Endothelial cell of umbilical vein (primary cell): ENCODE measurements around the gene PTMA. TPM values are rescaled to one million over a fixed set of nuclear protein-coding genes. Genes with fewer than 3 reads are reported as not detected.

Source experiments
- BruUV-seq: library from RNA; stranded (reverse); fragments of 400-500 nt; replicated peaks from 2 replicates; lab custom pipeline; 2021; lab: Mats Ljungman, UMichigan
- CTCF ChIA-PET: fragments of 300-600, 350-600 bp; sonication (Branson Sonifier 250); formaldehyde crosslinking; loops from one replicate; lab custom pipeline; 2021; ENCODE audit warnings: antibody characterized with exemption, inconsistent platforms; lab: Charles Lee
- POLR2A ChIA-PET: fragments of 300-600, 350-600 bp; sonication (Branson Sonifier 250); formaldehyde crosslinking; loops from one replicate; lab custom pipeline; 2021; ENCODE audit warnings: antibody characterized with exemption, inconsistent platforms; lab: Charles Lee
- DNase-seq: peaks from one replicate; pipeline ENCODE4 v3.0.0-alpha.2; 2011; ENCODE audit warnings: low read depth, low spot score
- FAIRE-seq: peaks from 2 replicates; lab custom pipeline; 2011; peaks lifted over from hg19 to GRCh38; lab: Jason Lieb, UNC
- H2AFZ ChIP-seq: 2 replicates; pipeline ENCODE4 v1.6.0; 2012; ENCODE audit warnings: low read depth, low read length, control low read depth, inconsistent platforms
- H3K27ac ChIP-seq: 2 replicates; pipeline ENCODE4 v1.5.1; 2011; ENCODE audit warnings: low read depth, mild to moderate bottlenecking, control low read depth, low read length, moderate library complexity; ENCODE audit not compliant: insufficient read depth
- H3K27me3 ChIP-seq, 2 experiments: 2 replicates each; pipeline versions ENCODE4 v1.6.0 to v1.6.1; 2011; ENCODE audit warnings: low read length in 2 of 2, mixed read lengths in 1 of 2; ENCODE audit not compliant: control insufficient read depth in 2 of 2, insufficient read depth in 2 of 2
- H3K36me3 ChIP-seq, 2 experiments: 2 replicates in 1 of 2; 3 replicates in 1 of 2; pipeline ENCODE4 v1.5.1; 2011; ENCODE audit warnings: low read length in 2 of 2, mild to moderate bottlenecking in 1 of 2, moderate library complexity in 1 of 2; ENCODE audit not compliant: control insufficient read depth in 2 of 2, insufficient read depth in 2 of 2; ENCODE audit errors: extremely low read depth in 1 of 2
- H3K4me1 ChIP-seq: 3 replicates; pipeline ENCODE4 v1.5.1; 2011; ENCODE audit warnings: mild to moderate bottlenecking, low read length; ENCODE audit not compliant: control insufficient read depth, insufficient read depth; ENCODE audit errors: extremely low read depth
- H3K4me2 ChIP-seq: 2 replicates; pipeline ENCODE4 v1.6.1; 2011; ENCODE audit warnings: low read length, control low read depth, mixed read lengths; ENCODE audit not compliant: insufficient read depth
- H3K4me3 ChIP-seq, 3 experiments: fragments of 200-600 bp in 1 of 3; sonication (generic), shearing (Covaris generic) in 1 of 3; replicated peaks in 1 of 3; 2 replicates each; pipeline ENCODE4 v1.5.1; 2011 to 2016; ENCODE audit warnings: control low read depth in 3 of 3, low read length in 3 of 3, mild to moderate bottlenecking in 2 of 3, inconsistent platforms in 1 of 3, low read depth in 1 of 3, moderate library complexity in 1 of 3; ENCODE audit not compliant: insufficient read depth in 1 of 3
- H3K79me2 ChIP-seq: 2 replicates; pipeline ENCODE4 v1.6.0; 2012; ENCODE audit warnings: low read length, inconsistent platforms; ENCODE audit not compliant: control insufficient read depth, insufficient read depth
- H3K9ac ChIP-seq: replicated peaks from 2 replicates; pipeline ENCODE3; 2011; ENCODE audit warnings: low read length, control low read depth; ENCODE audit not compliant: insufficient read depth; ENCODE audit errors: extremely low read depth
- H3K9me1 ChIP-seq: replicated peaks from 3 replicates; pipeline ENCODE4 v1.6.0; 2011; ENCODE audit warnings: mild to moderate bottlenecking, low read length; ENCODE audit not compliant: control insufficient read depth, insufficient read depth; ENCODE audit errors: extremely low read depth
- H3K9me3 ChIP-seq: replicated peaks from 2 replicates; pipeline ENCODE4 v1.5.1; 2012; ENCODE audit warnings: low read length, inconsistent platforms; ENCODE audit not compliant: control insufficient read depth, insufficient read depth
- H4K20me1 ChIP-seq: replicated peaks from 2 replicates; pipeline ENCODE3; 2011; ENCODE audit warnings: mild to moderate bottlenecking, low read length; ENCODE audit not compliant: control insufficient read depth, insufficient read depth; ENCODE audit errors: extremely low read depth
- CTCF ChIP-seq, 2 donors: IDR thresholded peaks; 1 replicate in 1 of 2; 2 replicates in 1 of 2; pipeline ENCODE4 v1.5.1; 2011; ENCODE audit warnings: low read length in 2 of 2, mild to moderate bottlenecking in 2 of 2, moderate library complexity in 2 of 2, control low read depth in 1 of 2, inconsistent platforms in 1 of 2, low read depth in 1 of 2; ENCODE audit not compliant: insufficient read depth in 1 of 2; ENCODE audit errors: extremely low read depth in 1 of 2
- EZH2 ChIP-seq: IDR thresholded peaks from 2 replicates; pipeline ENCODE4 v1.6.1; 2012; ENCODE audit warnings: borderline replicate concordance, low read depth, mild to moderate bottlenecking, moderate library complexity, low read length, inconsistent platforms; ENCODE audit not compliant: severe bottlenecking
- FOS ChIP-seq: IDR thresholded peaks from 2 replicates; pipeline ENCODE4 v1.6.1; 2011; ENCODE audit warnings: mild to moderate bottlenecking, low read length, moderate library complexity, borderline replicate concordance; ENCODE audit not compliant: insufficient read depth
- GATA2 ChIP-seq: IDR thresholded peaks from 2 replicates; pipeline ENCODE4 v1.7.0; 2011; ENCODE audit warnings: low read depth, mild to moderate bottlenecking, moderate library complexity, mixed read lengths, low read length; ENCODE audit not compliant: insufficient read length, insufficient read depth
- JUN ChIP-seq: IDR thresholded peaks from 2 replicates; pipeline ENCODE4 v1.6.1; 2011; ENCODE audit warnings: borderline replicate concordance, low read depth; ENCODE audit not compliant: insufficient read length, insufficient read depth
- MAX ChIP-seq: IDR thresholded peaks from 2 replicates; pipeline ENCODE4 v1.6.1; 2011; ENCODE audit not compliant: insufficient read depth, insufficient read length
- MYC ChIP-seq: IDR thresholded peaks from one replicate; pipeline ENCODE4 v1.6.1; 2011; ENCODE audit warnings: mild to moderate bottlenecking, low read depth, low read length
- POLR2A ChIP-seq: IDR thresholded peaks from 2 replicates; pipeline ENCODE4 v1.6.1; 2012; ENCODE audit warnings: low read depth, mild to moderate bottlenecking, control low read depth, low read length
- POLR2AphosphoS5 ChIP-seq: IDR thresholded peaks from 2 replicates; pipeline ENCODE4 v1.6.1; 2012; ENCODE audit warnings: low read depth, mild to moderate bottlenecking, control low read depth, low read length, moderate library complexity; ENCODE audit not compliant: insufficient read depth
- dilution Hi-C: fragments of 300-500 bp; cut with MboI; formaldehyde crosslinking; loops from one replicate; pipeline ENCODE4 v1.15.0; 2019; ENCODE audit warnings: low sequenced_read_pairs; ENCODE audit not compliant: extremely low pct_ligation_motif_present
- intact Hi-C: fragments of 100-400 bp; cut with micrococcal nuclease; formaldehyde crosslinking; loops from one replicate; pipeline ENCODE4 v1.10.0; 2022
- polyA plus RNA-seq, 4 experiments: library from polyadenylated mRNA; depleted of rRNA in 3 of 4; stranded (reverse) in 3 of 4; unstranded in 1 of 4; fragments of >200 nt; gene quantifications; 2 replicates each; pipeline versions ENCODE4 v1.2.1 to v1.2.3, GENCODE V29; 2011 to 2012; ENCODE audit warnings: missing spikeins in 1 of 4
- total RNA-seq: library from RNA; stranded (reverse); gene quantifications from 2 replicates; pipeline ENCODE4 v1.2.3, GENCODE V29; 2021

PTMA gene
- total and polyA plus RNA-seq, 2 donors (not counting 3 experiments of a cell fraction or from before 2014, with no cell fraction given) = 404 to 1,488 TPM

GRCh38 chr2:231676243-231676642, 32.1 kb upstream of the PTMA start:
- POLR2A ChIA-PET = no interaction called here
- Histone ChIP-seq H4K20me1 (no peaks in the 10 kb centered on the region), H3K27ac (no peak overlapping the region), H3K4me1 (peaks cover 9% of the 10 kb centered on the region), H3K9ac (no peak overlapping the region), H3K27me3 (no peaks in the 10 kb centered on the region), H3K79me2 (no peaks in the 10 kb centered on the region), H3K36me3 (no peaks in the 10 kb centered on the region), H3K9me1 (no peaks in the 10 kb centered on the region), H3K4me2 (no peak overlapping the region), H2AFZ (no peak overlapping the region), H3K4me3 (no peak overlapping the region), H3K9me3 (no peaks in the 10 kb centered on the region)
- no peak for DNase-seq
- TF ChIP-seq CTCF (IDR thresholded peaks at IDR 0.05; ENCODE audit: extremely low read depth in 1 of 2, insufficient read depth in 1 of 2, low read depth in 1 of 2, low read length in 2 of 2) (no peak), FOS (no peak), EZH2 (no peak), MAX (no peak), JUN (no peak), POLR2A (no peak), POLR2AphosphoS5 (no peak), MYC (no peak), GATA2 (no peak)
- no TSS peak for BruUV-seq
- intact Hi-C loops (loop anchor here (2.0 kb wide), 1 partner anchor 105 kb away; the partner anchor contains the start of gene PDE6D), dilution Hi-C loops (no loop called here)
- CTCF ChIA-PET = interaction anchor here (1.0 to 8.0 kb wide), 11 partner anchors 8 to 113 kb away, joined by 3 to 583 read pairs (median 22); partner anchors contain the start of gene PTMA
- no peak for FAIRE-seq
